Ovary (tissue), 9 donors: ENCODE results near the gene ZSCAN18. TPM values are rescaled to one million over a fixed set of nuclear protein-coding genes. Genes with fewer than 3 reads are reported as not detected.

ENCODE experiments used
- DNase-seq, 5 donors: peaks; one replicate each; pipeline ENCODE4 v3.0.0-alpha.2; 2019 to 2020
- H3K27ac ChIP-seq, 2 donors: fragments of 200-600 bp; one replicate each; pipeline versions ENCODE4 v1.5.1 to v1.8.0; 2019 to 2022
- H3K27me3 ChIP-seq: fragments of 200-600 bp; one replicate; pipeline ENCODE4 v1.8.0; 2022
- H3K36me3 ChIP-seq: fragments of 200-600 bp; sonication (generic); one replicate; pipeline ENCODE4 v1.5.1; 2019
- H3K4me1 ChIP-seq: one replicate; pipeline ENCODE4 v1.8.1; 2013; ENCODE audit warnings: mild to moderate bottlenecking, moderate library complexity; ENCODE audit not compliant: insufficient read depth
- H3K4me3 ChIP-seq: fragments of 200-600 bp; sonication (generic); one replicate; pipeline ENCODE4 v1.5.1; 2017
- H3K9me3 ChIP-seq, 2 donors: fragments of 200-600 bp in 1 of 2; sonication (generic) in 1 of 2; one replicate each; pipeline versions ENCODE4 v1.5.1 to v1.8.1; 2013 to 2019; ENCODE audit warnings: mild to moderate bottlenecking in 1 of 2, moderate library complexity in 1 of 2
- CTCF ChIP-seq, 3 donors: fragments of 450-650 bp in 2 of 3; fragments of 200-600 bp in 1 of 3; IDR thresholded peaks; one replicate each; pipeline versions ENCODE4 v1.5.1 to v1.8.0; 2016 to 2022; ENCODE audit warnings: antibody characterized with exemption in 3 of 3, mild to moderate bottlenecking in 1 of 3
- EP300 ChIP-seq: sonication (generic); formaldehyde crosslinking; IDR thresholded peaks from one replicate; pipeline ENCODE4 v1.6.1; 2017; ENCODE audit warnings: antibody characterized with exemption
- POLR2A ChIP-seq: fragments of 450-650 bp; IDR thresholded peaks from one replicate; pipeline ENCODE4 v1.6.1; 2017; ENCODE audit warnings: antibody characterized with exemption, mild to moderate bottlenecking, moderate library complexity
- WGBS, 3 donors: extraction: QIAGEN DNeasy Blood & Tissue Kit in 1 of 3; methylation state at CpG; one replicate each; pipeline versions ENCODE4 v1.1.5 to v1.1.7; 2013 to 2017; 5-methylcytosine and 5-hydroxymethylcytosine counted together
- intact Hi-C, 4 donors: fragments of 100-400 bp; cut with DNase I; formaldehyde crosslinking; loops; one replicate each; pipeline versions ENCODE4 v1.11.0 to v1.15.1; 2022 to 2023
- polyA plus RNA-seq, 2 donors: library from polyadenylated mRNA; stranded (reverse); fragments of 200-250 nt in 1 of 2; fragments of 350-450 nt in 1 of 2; fragmentation: Illumina TruSeq in 1 of 2; extraction: RNeasy Lipid Tissue Mini Kit (QIAGEN cat#74804) in 1 of 2; gene quantifications; one replicate each; pipeline ENCODE4 v1.2.3, GENCODE V29; 2013 to 2014
- total RNA-seq, 7 donors: library from RNA; depleted of rRNA in 2 of 7; stranded (reverse); fragments of >200 nt in 2 of 7; fragmentation: NEBNext Ultra II Directional in 3 of 7; extraction: Animal tissue kit (Norgen Biotek cat#: 25700) in 3 of 7; gene quantifications; one replicate each; pipeline versions ENCODE4 v1.1.0 to v1.2.4, GENCODE V29; 2016 to 2023
- donor health status: DM: no; HTN: no; CAD: no; lungs with moderate emphysema.
- donor health status: DM: no; HTN: no; CAD: no.
- donor health status: Bipolar disorder and iron deficiency.
- donor health status: DM: yes; HTN: yes; CAD: no.
- donor health status: DM: no; HTN: no; CAD: no.
- donor health status: DM: yes; HTN: yes; CAD: no.

Gene ZSCAN18
- total and polyA plus RNA-seq, 9 donors, result 32.1 to 144 (median 117) TPM

- no peaks in the 10 kb centered on the region for H3K27me3 ChIP-seq
- intact Hi-C loops, result no loop called here
- no peaks in the 10 kb centered on the region for H3K4me1 ChIP-seq
- TF ChIP-seq CTCF (IDR thresholded peaks at IDR 0.05) (no peak), EP300 (no peak), POLR2A (no peak)
- no peak overlapping the region for H3K4me3 ChIP-seq
- DNase-seq, result no peak
- WGBS, 3 donors, result 48 to 62% (median 56%) methylated on average over 8 of the region's 8 CpGs
- no peak overlapping the region for H3K27ac ChIP-seq
- no peaks in the 10 kb centered on the region for H3K36me3 ChIP-seq
- H3K9me3 ChIP-seq, result no peaks in the 10 kb centered on the region
Observed at GRCh38 chr19:58035863-58036262, 62.2 kb downstream of the ZSCAN18 start.

GRCh38 chr19:58034477-58034793 is 63.6 kb downstream of the ZSCAN18 start:
- H3K9me3 ChIP-seq, result no peaks in the 10 kb centered on the region
- H3K4me3 ChIP-seq, result no peak overlapping the region
- DNase-seq, result no peak
- H3K27me3 ChIP-seq, result no peaks in the 10 kb centered on the region
- no peaks in the 10 kb centered on the region for H3K36me3 ChIP-seq
- no peak for TF ChIP-seq EP300
- no peak for TF ChIP-seq CTCF (IDR thresholded peaks at IDR 0.05)
- TF ChIP-seq POLR2A, result no peak
- H3K4me1 ChIP-seq, result no peaks in the 10 kb centered on the region
- WGBS, 3 donors, result 2 to 4% (median 4%) methylated on average over 19 to 20 of the region's 20 CpGs
- H3K27ac ChIP-seq, result no peak overlapping the region
- intact Hi-C loops, result no loop called here

Other genes starting within 250 kb of the ZSCAN18 start
- 10 to 100 TPM; 20.7 to 41.6 (median 39.4) TPM for gene ZNF587, start 248.4 kb downstream of the ZSCAN18 start, total RNA-seq
- 10 to 100 TPM; 12.3 to 27.7 TPM for gene ZNF587, start 248.4 kb downstream of the ZSCAN18 start, polyA plus RNA-seq
- gene ZNF814, start 209.2 kb downstream of the ZSCAN18 start, total RNA-seq, result 10 to 100 TPM; 10.7 to 31.6 (median 15.5) TPM
- 10 to 100 TPM in 1 of 2 donors, 1 to 10 TPM in 1; 4.6 to 10.3 TPM for gene ZNF814, start 209.2 kb downstream of the ZSCAN18 start, polyA plus RNA-seq
- gene ZNF417, start 181.6 kb downstream of the ZSCAN18 start, total RNA-seq, result 10 to 100 TPM in 6 of 7 donors, 1 to 10 TPM in 1; 9.5 to 22.6 (median 20.4) TPM
- 10 to 100 TPM in 1 of 2 donors, 1 to 10 TPM in 1; 7.6 to 13.8 TPM for gene ZNF417, start 181.6 kb downstream of the ZSCAN18 start, polyA plus RNA-seq
- 10 to 100 TPM in 4 of 7 donors, 1 to 10 TPM in 3; 4.4 to 13.6 (median 10.5) TPM for gene ZNF418, start 162.8 kb downstream of the ZSCAN18 start, total RNA-seq
- gene ZNF418, start 162.8 kb downstream of the ZSCAN18 start, polyA plus RNA-seq, result 1 to 10 TPM; 3.4 to 4.8 TPM
- gene ZNF256, start 150.5 kb downstream of the ZSCAN18 start, total RNA-seq, result 10 to 100 TPM in 4 of 7 donors, 1 to 10 TPM in 3; 2.8 to 13.1 (median 11.6) TPM
- 1 to 10 TPM; 5.9 to 7.7 TPM for gene ZNF256, start 150.5 kb downstream of the ZSCAN18 start, polyA plus RNA-seq
- 1 to 10 TPM in 5 of 7 donors, under 1 TPM in 2; 0.36 to 2.4 (median 1.4) TPM for gene C19orf18, start 123.7 kb downstream of the ZSCAN18 start, total RNA-seq
- gene C19orf18, start 123.7 kb downstream of the ZSCAN18 start, polyA plus RNA-seq, result 1 to 10 TPM in 1 of 2 donors, under 1 TPM in 1; 0.62 to 1.3 TPM
- 10 to 100 TPM; 13.4 to 38.1 (median 28.0) TPM for gene ZNF606, start 95.4 kb downstream of the ZSCAN18 start, total RNA-seq
- 10 to 100 TPM in 1 of 2 donors, 1 to 10 TPM in 1; 7.3 to 14.5 TPM for gene ZNF606, start 95.4 kb downstream of the ZSCAN18 start, polyA plus RNA-seq
- 1 to 10 TPM in 1 of 7 donors, under 1 TPM in 4, not detected in 2; 0.54 to 2.6 (median 0.78) TPM for gene ZSCAN1, start 64.2 kb downstream of the ZSCAN18 start, total RNA-seq
- under 1 TPM in 1 of 2 donors, not detected in 1; 0.38 TPM for gene ZSCAN1, start 64.2 kb downstream of the ZSCAN18 start, polyA plus RNA-seq
- 10 to 100 TPM in 6 of 7 donors, 1 to 10 TPM in 1; 9.0 to 17.5 (median 15.7) TPM for gene ZNF135, start 38.9 kb downstream of the ZSCAN18 start, total RNA-seq
- 10 to 100 TPM; 11.4 to 12.0 TPM for gene ZNF135, start 38.9 kb downstream of the ZSCAN18 start, polyA plus RNA-seq
- gene ZNF329, start 52.6 kb upstream of the ZSCAN18 start, total RNA-seq, result 10 to 100 TPM in 5 of 7 donors, 1 to 10 TPM in 2; 5.6 to 16.9 (median 13.5) TPM
- gene ZNF329, start 52.6 kb upstream of the ZSCAN18 start, polyA plus RNA-seq, result 10 to 100 TPM in 1 of 2 donors, 1 to 10 TPM in 1; 7.3 to 14.9 TPM
- 10 to 100 TPM; 26.1 to 61.5 (median 45.3) TPM for gene ZNF274, start 84.8 kb upstream of the ZSCAN18 start, total RNA-seq
- 10 to 100 TPM; 20.4 to 22.4 TPM for gene ZNF274, start 84.8 kb upstream of the ZSCAN18 start, polyA plus RNA-seq
- 10 to 100 TPM; 20.8 to 39.8 (median 37.5) TPM for gene ZNF544, start 130.7 kb upstream of the ZSCAN18 start, total RNA-seq
- 10 to 100 TPM; 16.8 to 18.3 TPM for gene ZNF544, start 130.7 kb upstream of the ZSCAN18 start, polyA plus RNA-seq
- 10 to 100 TPM in 1 of 7 donors, 1 to 10 TPM in 6; 4.8 to 10.6 (median 8.0) TPM for gene ZNF8, start 180.7 kb upstream of the ZSCAN18 start, total RNA-seq
- 1 to 10 TPM; 2.7 to 4.2 TPM for gene ZNF8, start 180.7 kb upstream of the ZSCAN18 start, polyA plus RNA-seq
- 10 to 100 TPM; 26.9 to 37.6 (median 29.9) TPM for gene ERVK3-1, start 207.1 kb upstream of the ZSCAN18 start, total RNA-seq
- gene ERVK3-1, start 207.1 kb upstream of the ZSCAN18 start, polyA plus RNA-seq, result 10 to 100 TPM; 27.4 to 52.5 TPM
- gene ZSCAN22, start 228.8 kb upstream of the ZSCAN18 start, total RNA-seq, result 1 to 10 TPM; 2.2 to 6.1 (median 4.5) TPM
- gene ZSCAN22, start 228.8 kb upstream of the ZSCAN18 start, polyA plus RNA-seq, result 1 to 10 TPM; 1.1 to 2.3 TPM